ENCODE results near the gene BPIFB1.

BPIFB1 gene

GRCh38 chr20:33281550-33282146 is 1.4 kb upstream of the BPIFB1 start:
- Histone ChIP-seq H4K20me1 (ENCODE audit: low read depth, low read length) (no peaks in the 10 kb centered on the region), H3K36me3 (ENCODE audit: low read length) (no peaks in the 10 kb centered on the region), H3K4me2 (ENCODE audit: low read depth, low read length, poor library complexity, severe bottlenecking) (no peak overlapping the region), H3K27me3 (ENCODE audit: low read length) (no peaks in the 10 kb centered on the region), H3K4me3 (ENCODE audit: insufficient read depth, low read length, poor library complexity, severe bottlenecking) (no peak overlapping the region), H3K9me2 (replicated peaks; ENCODE audit: insufficient read depth, low read length) (no peaks in the 10 kb centered on the region), H3F3A (ENCODE audit: insufficient read depth) (no peaks in the 10 kb centered on the region), H3K79me2 (ENCODE audit: insufficient read depth, low read length) (no peaks in the 10 kb centered on the region), H3K9me3 (ENCODE audit: insufficient read depth, low read length) (no peaks in the 10 kb centered on the region), H2AFZ (ENCODE audit: low read depth, low read length, severe bottlenecking) (no peak overlapping the region), H3K27ac (ENCODE audit: low read depth, low read length) (no peak overlapping the region), H3K9ac (ENCODE audit: low read length) (no peak overlapping the region)
- no peak for TF ChIP-seq CTCF (IDR thresholded peaks at IDR 0.05; ENCODE audit: insufficient read depth, low read length, poor library complexity, severe bottlenecking)
- no peak for TF ChIP-seq EZH2phosphoT487 (conservative IDR thresholded peaks at IDR 0.05; ENCODE audit: low read length)

GRCh38 chr20:33282196-33282934 is 649 bp upstream of the BPIFB1 start:
- H3K27ac ChIP-seq (ENCODE audit: low read depth, low read length) = no peak overlapping the region
- H3K9ac ChIP-seq (ENCODE audit: low read length) = no peak overlapping the region
- no peaks in the 10 kb centered on the region for H3K9me2 ChIP-seq (replicated peaks; ENCODE audit: insufficient read depth, low read length)
- no peaks in the 10 kb centered on the region for H3K79me2 ChIP-seq (ENCODE audit: insufficient read depth, low read length)
- H3K36me3 ChIP-seq (ENCODE audit: low read length) = no peaks in the 10 kb centered on the region
- no peak overlapping the region for H3K4me3 ChIP-seq (ENCODE audit: insufficient read depth, low read length, poor library complexity, severe bottlenecking)
- H3F3A ChIP-seq (ENCODE audit: insufficient read depth) = no peaks in the 10 kb centered on the region
- no peak for TF ChIP-seq EZH2phosphoT487 (conservative IDR thresholded peaks at IDR 0.05; ENCODE audit: low read length)
- no peak for TF ChIP-seq CTCF (IDR thresholded peaks at IDR 0.05; ENCODE audit: insufficient read depth, low read length, poor library complexity, severe bottlenecking)
- H3K9me3 ChIP-seq (ENCODE audit: insufficient read depth, low read length) = no peaks in the 10 kb centered on the region
- no peaks in the 10 kb centered on the region for H4K20me1 ChIP-seq (ENCODE audit: low read depth, low read length)
- H3K4me2 ChIP-seq (ENCODE audit: low read depth, low read length, poor library complexity, severe bottlenecking) = no peak overlapping the region
- no peak overlapping the region for H2AFZ ChIP-seq (ENCODE audit: low read depth, low read length, severe bottlenecking)
- H3K27me3 ChIP-seq (ENCODE audit: low read length) = no peaks in the 10 kb centered on the region

GRCh38 chr20:33284284-33284683 is 1.3 kb downstream of the BPIFB1 start:
- Histone ChIP-seq H3K9me3 (ENCODE audit: insufficient read depth, low read length) (no peaks in the 10 kb centered on the region), H3K4me3 (ENCODE audit: insufficient read depth, low read length, poor library complexity, severe bottlenecking) (no peak overlapping the region), H3K4me2 (ENCODE audit: low read depth, low read length, poor library complexity, severe bottlenecking) (no peak overlapping the region), H3F3A (ENCODE audit: insufficient read depth) (no peaks in the 10 kb centered on the region), H3K9ac (ENCODE audit: low read length) (no peak overlapping the region), H3K36me3 (ENCODE audit: low read length) (no peaks in the 10 kb centered on the region), H2AFZ (ENCODE audit: low read depth, low read length, severe bottlenecking) (no peak overlapping the region), H3K27me3 (ENCODE audit: low read length) (no peaks in the 10 kb centered on the region), H3K79me2 (ENCODE audit: insufficient read depth, low read length) (no peaks in the 10 kb centered on the region), H3K9me2 (replicated peaks; ENCODE audit: insufficient read depth, low read length) (no peaks in the 10 kb centered on the region), H3K27ac (ENCODE audit: low read depth, low read length) (no peak overlapping the region), H4K20me1 (ENCODE audit: low read depth, low read length) (no peaks in the 10 kb centered on the region)
- TF ChIP-seq EZH2phosphoT487 (conservative IDR thresholded peaks at IDR 0.05; ENCODE audit: low read length) (no peak), CTCF (IDR thresholded peaks at IDR 0.05; ENCODE audit: insufficient read depth, low read length, poor library complexity, severe bottlenecking) (no peak)
